K562 (cell line): ENCODE results near the gene FAM98C. TPM values are rescaled to one million over a fixed set of nuclear protein-coding genes. Genes with fewer than 3 reads are reported as not detected.
A peak's percentile ranks its signal among the peaks of the same experiment; 100 is the strongest.

ENCODE experiments used
- ATF7 ChIP-seq: fragments of 450-650 bp; IDR thresholded peaks from 2 replicates; pipeline ENCODE4 v1.7.1; 2014; ENCODE audit warnings: mild to moderate bottlenecking, moderate library complexity
- BCOR ChIP-seq: fragments of 450-650 bp; IDR thresholded peaks from 2 replicates; pipeline ENCODE4 v1.6.1; 2016
- CBFA2T3 ChIP-seq: fragments of 450-650 bp; IDR thresholded peaks from 2 replicates; pipeline ENCODE4 v1.6.1; 2017
- ERF ChIP-seq: fragments of 450-650 bp; formaldehyde crosslinking; IDR thresholded peaks from 2 replicates; pipeline ENCODE4 v1.4.0; 2020; ENCODE audit warnings: mild to moderate bottlenecking, mixed read lengths
- GATAD2B ChIP-seq: fragments of 450-650 bp; IDR thresholded peaks from 2 replicates; pipeline ENCODE4 v1.6.1; 2017; ENCODE audit warnings: mild to moderate bottlenecking, borderline replicate concordance
- HNRNPL ChIP-seq: fragments of 200-400 bp; formaldehyde crosslinking; IDR thresholded peaks from 2 replicates; pipeline ENCODE4 v1.6.1; 2017; ENCODE audit warnings: low read depth, mild to moderate bottlenecking, low read length
- L3MBTL2 ChIP-seq: fragments of 450-650 bp; IDR thresholded peaks from 2 replicates; pipeline ENCODE4 v1.6.1; 2016; ENCODE audit warnings: mild to moderate bottlenecking, moderate library complexity
- MYNN ChIP-seq, 2 experiments: sonication (generic); formaldehyde crosslinking in 1 of 2; IDR thresholded peaks; 2 replicates each; pipeline versions ENCODE4 v1.5.0 to v1.6.1; 2016 to 2020; ENCODE audit warnings: antibody characterized with exemption in 1 of 2, missing genetic modification reagents in 1 of 2
- NFXL1 ChIP-seq: fragments of 450-650 bp; formaldehyde crosslinking; IDR thresholded peaks from 2 replicates; pipeline ENCODE4 v1.4.0; 2021; ENCODE audit warnings: mild to moderate bottlenecking
- POLR2B ChIP-seq: fragments of 450-650 bp; IDR thresholded peaks from 2 replicates; pipeline ENCODE4 v1.6.1; 2018; ENCODE audit warnings: low read depth; ENCODE audit not compliant: partially characterized antibody
- RFX1 ChIP-seq: fragments of 450-650 bp; IDR thresholded peaks from 2 replicates; pipeline ENCODE4 v1.6.1; 2016; ENCODE audit warnings: mild to moderate bottlenecking, moderate library complexity
- TAL1 ChIP-seq: fragments of 450-650 bp; IDR thresholded peaks from 2 replicates; pipeline ENCODE4 v1.6.1; 2016; ENCODE audit warnings: mild to moderate bottlenecking
- ZC3H4 ChIP-seq: sonication (generic); formaldehyde crosslinking; IDR thresholded peaks from 2 replicates; pipeline ENCODE4 v1.9.0; 2021; ENCODE audit warnings: missing genetic modification reagents, borderline replicate concordance
- ZNF347 ChIP-seq: fragments of 450-650 bp; formaldehyde crosslinking; IDR thresholded peaks from 2 replicates; pipeline ENCODE4 v1.4.0; 2020; ENCODE audit warnings: low read depth, mild to moderate bottlenecking, moderate library complexity
- ZNF445 ChIP-seq: fragments of 250-450 bp; sonication (Bioruptor Pico); IDR thresholded peaks from 2 replicates; pipeline ENCODE4 v1.4.0; 2020; ENCODE audit warnings: low read depth, mild to moderate bottlenecking, moderate library complexity
- polyA plus RNA-seq, 8 experiments: library from polyadenylated mRNA; depleted of rRNA in 4 of 8; stranded (reverse) in 5 of 8; unstranded in 3 of 8; fragments of >200 nt; fragmentation: Nextera tagmentation in 2 of 8; fragmentation: Illumina TruSeq in 1 of 8; extraction: Ambion mirVana in 2 of 8; extraction: Trizol in 1 of 8; gene quantifications; 2 replicates each; pipeline versions ENCODE4 v1.2.1 to v1.2.3, GENCODE V29; 2011 to 2014; ENCODE audit warnings: inconsistent platforms in 1 of 8, missing spikeins in 1 of 8
- total RNA-seq, 7 experiments: library from RNA; depleted of rRNA in 6 of 7; stranded (reverse); fragments of >200 nt in 6 of 7; fragmentation: Illumina TruSeq in 2 of 7; extraction: Trizol in 2 of 7; gene quantifications; 2 replicates each; pipeline versions ENCODE4 v1.2.1 to v1.2.3, GENCODE V29; 2011 to 2021; ENCODE audit warnings: low replicate concordance in 1 of 7
- TF ChIP-seq, protein P1 (sequence below): IDR thresholded peaks from 2 replicates; pipeline ENCODE4 v1.6.1; 2012; ENCODE audit warnings: low read depth, low read length, improper control_type of control experiment, borderline replicate concordance
- TF ChIP-seq, protein P2 (sequence below): fragments of 250-450 bp; sonication (Bioruptor Pico); IDR thresholded peaks from 2 replicates; pipeline ENCODE4 v1.4.0; 2020; ENCODE audit warnings: borderline replicate concordance
- TF ChIP-seq, protein P3 (sequence below): sonication (generic); IDR thresholded peaks from 2 replicates; pipeline ENCODE4 v1.6.1; 2016
- TF ChIP-seq, protein P4 (sequence below): sonication (generic); formaldehyde crosslinking; IDR thresholded peaks from 2 replicates; pipeline ENCODE4 v1.8.0; 2023; ENCODE audit warnings: missing genetic modification reagents, mild to moderate bottlenecking, borderline replicate concordance
- TF ChIP-seq, protein P5 (sequence below): fragments of 250-450 bp; sonication (Bioruptor Pico); IDR thresholded peaks from 2 replicates; pipeline ENCODE4 v1.9.0; 2021; ENCODE audit warnings: mild to moderate bottlenecking

Gene FAM98C
- total and polyA plus RNA-seq, 9 of the 15 experiments (the other 6 are each of a cell fraction or from before 2014, with no cell fraction given): 1.7 to 43.8 (median 13.7) TPM

DNA sequence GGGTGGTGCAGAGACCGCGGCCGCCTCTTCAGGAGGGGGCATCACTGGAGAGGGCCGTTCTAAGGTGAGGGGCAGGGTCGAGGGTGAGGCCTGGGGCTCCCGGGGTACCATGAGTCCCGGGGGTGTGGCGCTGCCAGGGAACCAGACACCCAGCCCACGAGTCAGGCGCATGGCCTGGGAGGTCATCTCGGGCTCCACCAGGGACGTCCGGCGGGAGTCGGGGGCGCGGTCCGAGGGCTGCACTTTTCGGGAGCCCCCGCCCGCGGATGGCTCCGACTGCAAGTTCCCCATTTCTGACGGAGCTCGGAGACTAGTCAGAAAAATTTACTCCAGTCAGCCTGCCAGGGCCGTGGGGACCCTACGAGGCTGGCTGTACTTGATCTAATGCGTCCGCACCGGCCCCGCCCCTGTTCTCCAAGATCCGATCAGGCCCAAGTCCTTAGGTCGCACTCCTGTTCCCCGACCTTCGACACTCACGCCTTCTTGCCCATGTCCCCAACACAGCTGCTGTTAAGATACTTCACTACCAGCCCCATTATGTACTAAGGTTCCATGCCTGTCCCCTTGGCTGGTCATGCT, 15.8 kb upstream of the FAM98C start (continued):
- TF ChIP-seq, protein P1, sequence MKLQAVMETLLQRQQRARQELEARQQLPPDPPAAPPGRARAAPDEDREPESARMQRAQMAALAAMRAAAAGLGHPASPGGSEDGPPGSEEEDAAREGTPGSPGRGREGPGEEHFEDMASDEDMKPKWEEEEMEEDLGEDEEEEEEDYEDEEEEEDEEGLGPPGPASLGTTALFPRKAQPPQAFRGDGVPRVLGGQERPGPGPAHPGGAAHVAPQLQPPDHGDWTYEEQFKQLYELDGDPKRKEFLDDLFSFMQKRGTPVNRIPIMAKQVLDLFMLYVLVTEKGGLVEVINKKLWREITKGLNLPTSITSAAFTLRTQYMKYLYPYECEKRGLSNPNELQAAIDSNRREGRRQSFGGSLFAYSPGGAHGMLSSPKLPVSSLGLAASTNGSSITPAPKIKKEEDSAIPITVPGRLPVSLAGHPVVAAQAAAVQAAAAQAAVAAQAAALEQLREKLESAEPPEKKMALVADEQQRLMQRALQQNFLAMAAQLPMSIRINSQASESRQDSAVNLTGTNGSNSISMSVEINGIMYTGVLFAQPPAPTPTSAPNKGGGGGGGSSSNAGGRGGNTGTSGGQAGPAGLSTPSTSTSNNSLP: no peak
- no peak for TF ChIP-seq POLR2B
- TF ChIP-seq BCOR: no peak
- 0 out of 2 replicates have a peak, but pooled peaks have one; percentile 18 for TF ChIP-seq TAL1
- no peak for TF ChIP-seq ERF (CRISPR knock-in tag)
- TF ChIP-seq ZNF445 (CRISPR knock-in tag): no peak
- TF ChIP-seq CBFA2T3: peak; percentile 61
- peak; percentile 63 for TF ChIP-seq L3MBTL2
- 0 out of 2 replicates have a peak, but pooled peaks have one; percentile 2 for TF ChIP-seq HNRNPL
- TF ChIP-seq, protein P2, sequence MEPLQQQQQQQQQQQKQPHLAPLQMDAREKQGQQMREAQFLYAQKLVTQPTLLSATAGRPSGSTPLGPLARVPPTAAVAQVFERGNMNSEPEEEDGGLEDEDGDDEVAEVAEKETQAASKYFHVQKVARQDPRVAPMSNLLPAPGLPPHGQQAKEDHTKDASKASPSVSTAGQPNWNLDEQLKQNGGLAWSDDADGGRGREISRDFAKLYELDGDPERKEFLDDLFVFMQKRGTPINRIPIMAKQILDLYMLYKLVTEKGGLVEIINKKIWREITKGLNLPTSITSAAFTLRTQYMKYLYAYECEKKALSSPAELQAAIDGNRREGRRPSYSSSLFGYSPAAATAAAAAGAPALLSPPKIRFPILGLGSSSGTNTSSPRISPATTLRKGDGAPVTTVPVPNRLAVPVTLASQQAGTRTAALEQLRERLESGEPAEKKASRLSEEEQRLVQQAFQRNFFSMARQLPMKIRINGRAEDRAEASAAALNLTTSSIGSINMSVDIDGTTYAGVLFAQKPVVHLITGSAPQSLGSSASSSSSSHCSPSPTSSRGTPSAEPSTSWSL (CRISPR knock-in tag): no peak
- TF ChIP-seq ATF7: no peak
- TF ChIP-seq, protein P3, sequence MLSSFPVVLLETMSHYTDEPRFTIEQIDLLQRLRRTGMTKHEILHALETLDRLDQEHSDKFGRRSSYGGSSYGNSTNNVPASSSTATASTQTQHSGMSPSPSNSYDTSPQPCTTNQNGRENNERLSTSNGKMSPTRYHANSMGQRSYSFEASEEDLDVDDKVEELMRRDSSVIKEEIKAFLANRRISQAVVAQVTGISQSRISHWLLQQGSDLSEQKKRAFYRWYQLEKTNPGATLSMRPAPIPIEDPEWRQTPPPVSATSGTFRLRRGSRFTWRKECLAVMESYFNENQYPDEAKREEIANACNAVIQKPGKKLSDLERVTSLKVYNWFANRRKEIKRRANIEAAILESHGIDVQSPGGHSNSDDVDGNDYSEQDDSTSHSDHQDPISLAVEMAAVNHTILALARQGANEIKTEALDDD: peak; percentile 80; the same call in 1 of the 2 replicates
- TF ChIP-seq MYNN (IDR thresholded peaks at IDR 0.05): no peak
- no peak for TF ChIP-seq MYNN (CRISPR knock-in tag; IDR thresholded peaks at IDR 0.05)
- no peak for TF ChIP-seq NFXL1 (CRISPR knock-in tag)
- no peak for TF ChIP-seq RFX1
- TF ChIP-seq, protein P4, sequence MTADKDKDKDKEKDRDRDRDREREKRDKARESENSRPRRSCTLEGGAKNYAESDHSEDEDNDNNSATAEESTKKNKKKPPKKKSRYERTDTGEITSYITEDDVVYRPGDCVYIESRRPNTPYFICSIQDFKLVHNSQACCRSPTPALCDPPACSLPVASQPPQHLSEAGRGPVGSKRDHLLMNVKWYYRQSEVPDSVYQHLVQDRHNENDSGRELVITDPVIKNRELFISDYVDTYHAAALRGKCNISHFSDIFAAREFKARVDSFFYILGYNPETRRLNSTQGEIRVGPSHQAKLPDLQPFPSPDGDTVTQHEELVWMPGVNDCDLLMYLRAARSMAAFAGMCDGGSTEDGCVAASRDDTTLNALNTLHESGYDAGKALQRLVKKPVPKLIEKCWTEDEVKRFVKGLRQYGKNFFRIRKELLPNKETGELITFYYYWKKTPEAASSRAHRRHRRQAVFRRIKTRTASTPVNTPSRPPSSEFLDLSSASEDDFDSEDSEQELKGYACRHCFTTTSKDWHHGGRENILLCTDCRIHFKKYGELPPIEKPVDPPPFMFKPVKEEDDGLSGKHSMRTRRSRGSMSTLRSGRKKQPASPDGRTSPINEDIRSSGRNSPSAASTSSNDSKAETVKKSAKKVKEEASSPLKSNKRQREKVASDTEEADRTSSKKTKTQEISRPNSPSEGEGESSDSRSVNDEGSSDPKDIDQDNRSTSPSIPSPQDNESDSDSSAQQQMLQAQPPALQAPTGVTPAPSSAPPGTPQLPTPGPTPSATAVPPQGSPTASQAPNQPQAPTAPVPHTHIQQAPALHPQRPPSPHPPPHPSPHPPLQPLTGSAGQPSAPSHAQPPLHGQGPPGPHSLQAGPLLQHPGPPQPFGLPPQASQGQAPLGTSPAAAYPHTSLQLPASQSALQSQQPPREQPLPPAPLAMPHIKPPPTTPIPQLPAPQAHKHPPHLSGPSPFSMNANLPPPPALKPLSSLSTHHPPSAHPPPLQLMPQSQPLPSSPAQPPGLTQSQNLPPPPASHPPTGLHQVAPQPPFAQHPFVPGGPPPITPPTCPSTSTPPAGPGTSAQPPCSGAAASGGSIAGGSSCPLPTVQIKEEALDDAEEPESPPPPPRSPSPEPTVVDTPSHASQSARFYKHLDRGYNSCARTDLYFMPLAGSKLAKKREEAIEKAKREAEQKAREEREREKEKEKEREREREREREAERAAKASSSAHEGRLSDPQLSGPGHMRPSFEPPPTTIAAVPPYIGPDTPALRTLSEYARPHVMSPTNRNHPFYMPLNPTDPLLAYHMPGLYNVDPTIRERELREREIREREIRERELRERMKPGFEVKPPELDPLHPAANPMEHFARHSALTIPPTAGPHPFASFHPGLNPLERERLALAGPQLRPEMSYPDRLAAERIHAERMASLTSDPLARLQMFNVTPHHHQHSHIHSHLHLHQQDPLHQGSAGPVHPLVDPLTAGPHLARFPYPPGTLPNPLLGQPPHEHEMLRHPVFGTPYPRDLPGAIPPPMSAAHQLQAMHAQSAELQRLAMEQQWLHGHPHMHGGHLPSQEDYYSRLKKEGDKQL (CRISPR knock-in tag): no peak
- TF ChIP-seq ZNF347 (CRISPR knock-in tag): no peak
- TF ChIP-seq ZC3H4 (CRISPR knock-in tag): no peak
- TF ChIP-seq, protein P5, sequence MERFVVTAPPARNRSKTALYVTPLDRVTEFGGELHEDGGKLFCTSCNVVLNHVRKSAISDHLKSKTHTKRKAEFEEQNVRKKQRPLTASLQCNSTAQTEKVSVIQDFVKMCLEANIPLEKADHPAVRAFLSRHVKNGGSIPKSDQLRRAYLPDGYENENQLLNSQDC (CRISPR knock-in tag): no peak
- no peak for TF ChIP-seq GATAD2B
